H1 (cell line): ENCODE measurements around the gene ASTN2. TPM values are rescaled to one million over a fixed set of nuclear protein-coding genes. Genes with fewer than 3 reads are reported as not detected.

ENCODE experiments used
- CTCF ChIA-PET: fragments of 300-600 bp; sonication (Branson Sonifier 250); formaldehyde crosslinking; loops from one replicate; lab custom pipeline; 2021; ENCODE audit not compliant: partially characterized antibody; lab: Charles Lee
- POLR2A ChIA-PET: fragments of 300-600 bp; sonication (Branson Sonifier 250); formaldehyde crosslinking; loops from one replicate; lab custom pipeline; 2021; ENCODE audit warnings: inconsistent platforms; ENCODE audit not compliant: partially characterized antibody; lab: Charles Lee
- DNase-seq, 2 experiments: peaks; one replicate each; pipeline versions ENCODE4 v3.0.0 to v3.0.0-alpha.2; 2010 to 2022; ENCODE audit warnings: low spot score in 2 of 2, low read depth in 1 of 2, mixed read lengths in 1 of 2
- FAIRE-seq: peaks from 2 replicates; lab custom pipeline; 2011; peaks lifted over from hg19 to GRCh38; lab: Jason Lieb, UNC
- H2AFZ ChIP-seq: 2 replicates; pipeline ENCODE4 v1.8.1; 2012; ENCODE audit warnings: low read length, inconsistent platforms
- H2AK5ac ChIP-seq: 2 replicates; pipeline ENCODE4 v1.6.1; 2013; ENCODE audit warnings: low read depth, low read length
- H2BK120ac ChIP-seq: replicated peaks from 2 replicates; pipeline ENCODE3; 2013; ENCODE audit warnings: low read depth, low read length, inconsistent platforms
- H2BK12ac ChIP-seq: 2 replicates; pipeline ENCODE4 v1.6.1; 2013; ENCODE audit warnings: low read depth, low read length
- H2BK15ac ChIP-seq: 2 replicates; pipeline ENCODE4 v1.6.1; 2013; ENCODE audit warnings: low read length
- H2BK20ac ChIP-seq: 2 replicates; pipeline ENCODE4 v1.6.1; 2013; ENCODE audit warnings: low read length
- H2BK5ac ChIP-seq: 2 replicates; pipeline ENCODE4 v1.6.1; 2013; ENCODE audit warnings: low read depth, low read length
- H3K14ac ChIP-seq: 2 replicates; pipeline ENCODE4 v1.6.1; 2013; ENCODE audit warnings: inconsistent platforms; ENCODE audit not compliant: insufficient read length
- H3K18ac ChIP-seq: 2 replicates; pipeline ENCODE4 v1.6.1; 2013; ENCODE audit warnings: low read length; ENCODE audit errors: extremely low read depth
- H3K23ac ChIP-seq: 2 replicates; pipeline ENCODE4 v1.6.1; 2013; ENCODE audit warnings: inconsistent platforms; ENCODE audit not compliant: insufficient read length
- H3K23me2 ChIP-seq: 2 replicates; pipeline ENCODE4 v1.6.1; 2013; ENCODE audit warnings: low read depth, low read length
- H3K27ac ChIP-seq: 2 replicates; pipeline ENCODE4 v1.6.1; 2011; ENCODE audit warnings: low read depth, low read length, inconsistent platforms
- H3K27me3 ChIP-seq, 4 experiments: replicated peaks in 1 of 4; 1 replicate in 1 of 4; 2 replicates in 3 of 4; pipeline versions ENCODE4 v1.6.1 to v1.8.1; 2011 to 2013; ENCODE audit warnings: low read length in 3 of 4, mild to moderate bottlenecking in 3 of 4, inconsistent platforms in 2 of 4, mixed read lengths in 2 of 4, moderate library complexity in 1 of 4; ENCODE audit not compliant: control insufficient read depth in 3 of 4, insufficient read depth in 3 of 4; ENCODE audit errors: extremely low read depth in 1 of 4
- H3K36me3 ChIP-seq, 4 experiments: 2 replicates each; pipeline versions ENCODE4 v1.6.1 to v1.8.1; 2011 to 2013; ENCODE audit warnings: mild to moderate bottlenecking in 4 of 4, low read length in 3 of 4, moderate library complexity in 2 of 4, control low read depth in 1 of 4, inconsistent platforms in 1 of 4; ENCODE audit not compliant: insufficient read depth in 4 of 4, control insufficient read depth in 2 of 4
- H3K4ac ChIP-seq: replicated peaks from 2 replicates; pipeline ENCODE3; 2013; ENCODE audit warnings: low read length, low read depth, mixed read lengths, inconsistent platforms; ENCODE audit not compliant: insufficient read length
- H3K4me1 ChIP-seq, 4 experiments: replicated peaks in 1 of 4; 1 replicate in 1 of 4; 2 replicates in 3 of 4; pipeline versions ENCODE4 v1.6.1 to v1.8.1; 2011 to 2013; ENCODE audit warnings: low read length in 3 of 4, inconsistent platforms in 2 of 4, mixed read lengths in 1 of 4; ENCODE audit not compliant: insufficient read depth in 4 of 4, control insufficient read depth in 3 of 4
- H3K4me2 ChIP-seq, 2 experiments: 2 replicates each; pipeline versions ENCODE4 v1.6.1 to v1.8.1; 2011 to 2013; ENCODE audit warnings: low read depth in 2 of 2, low read length in 2 of 2, control low read depth in 1 of 2, inconsistent platforms in 1 of 2, mild to moderate bottlenecking in 1 of 2; ENCODE audit not compliant: insufficient read depth in 1 of 2
- H3K4me3 ChIP-seq, 4 experiments: fragments of 200-600, 300-600 bp in 1 of 4; sonication (generic), shearing (Covaris generic), sonication (Bioruptor Twin) in 1 of 4; 2 replicates each; pipeline versions ENCODE4 v1.5.1 to v1.8.1; 2011 to 2016; ENCODE audit warnings: low read length in 4 of 4, low read depth in 3 of 4, control low read depth in 2 of 4, inconsistent platforms in 2 of 4, mild to moderate bottlenecking in 2 of 4, mixed read lengths in 1 of 4, moderate library complexity in 1 of 4; ENCODE audit not compliant: insufficient read depth in 2 of 4; ENCODE audit errors: extremely low read depth in 1 of 4
- H3K56ac ChIP-seq: replicated peaks from 2 replicates; pipeline ENCODE3; 2013; ENCODE audit warnings: low read depth, mild to moderate bottlenecking, mixed read lengths, low read length, inconsistent platforms; ENCODE audit not compliant: insufficient read length
- H3K79me1 ChIP-seq: 2 replicates; pipeline ENCODE4 v1.6.1; 2013; ENCODE audit warnings: low read depth, low read length, control low read depth
- H3K79me2 ChIP-seq, 2 experiments: 2 replicates each; pipeline versions ENCODE4 v1.6.1 to v1.8.1; 2012 to 2013; ENCODE audit warnings: low read length in 2 of 2, mild to moderate bottlenecking in 2 of 2, inconsistent platforms in 1 of 2; ENCODE audit not compliant: insufficient read depth in 2 of 2, control insufficient read depth in 1 of 2
- H3K9ac ChIP-seq, 4 experiments: replicated peaks in 1 of 4; 1 replicate in 1 of 4; 2 replicates in 3 of 4; pipeline versions ENCODE4 v1.6.1 to v1.8.1; 2011 to 2013; ENCODE audit warnings: low read depth in 3 of 4, low read length in 3 of 4, control low read depth in 2 of 4, mild to moderate bottlenecking in 2 of 4, moderate library complexity in 2 of 4, inconsistent platforms in 1 of 4; ENCODE audit errors: extremely low read depth in 1 of 4
- H3K9me3 ChIP-seq, 2 experiments: 2 replicates each; pipeline versions ENCODE4 v1.6.1 to v1.8.1; 2012 to 2013; ENCODE audit warnings: mild to moderate bottlenecking in 2 of 2, moderate library complexity in 2 of 2, control low read depth in 1 of 2, inconsistent platforms in 1 of 2, low read depth in 1 of 2, low read length in 1 of 2, mixed read lengths in 1 of 2; ENCODE audit not compliant: insufficient read depth in 2 of 2
- H4K20me1 ChIP-seq, 2 experiments: replicated peaks in 1 of 2; 2 replicates each; pipeline versions ENCODE3 to v1.8.1; 2011 to 2013; ENCODE audit warnings: inconsistent platforms in 2 of 2, low read length in 2 of 2, mild to moderate bottlenecking in 1 of 2; ENCODE audit not compliant: insufficient read depth in 2 of 2, control insufficient read depth in 1 of 2
- H4K5ac ChIP-seq: 2 replicates; pipeline ENCODE4 v1.6.1; 2013; ENCODE audit warnings: low read length, low read depth, mixed read lengths, inconsistent platforms; ENCODE audit not compliant: insufficient read length
- H4K8ac ChIP-seq: 2 replicates; pipeline ENCODE4 v1.8.0; 2013; ENCODE audit warnings: mild to moderate bottlenecking, moderate library complexity, low read length, inconsistent platforms; ENCODE audit not compliant: insufficient read depth; ENCODE audit errors: extremely low read depth
- H4K91ac ChIP-seq: replicated peaks from 2 replicates; pipeline ENCODE3; 2013; ENCODE audit warnings: low read length, mixed read lengths, inconsistent platforms; ENCODE audit not compliant: insufficient read length
- BACH1 ChIP-seq: IDR thresholded peaks from 2 replicates; pipeline ENCODE4 v1.6.1; 2012; ENCODE audit warnings: low read length, improper control_type of control experiment
- BRCA1 ChIP-seq: IDR thresholded peaks from 2 replicates; pipeline ENCODE4 v1.6.1; 2012; ENCODE audit warnings: low read depth, low read length, improper control_type of control experiment
- CREB1 ChIP-seq: IDR thresholded peaks from 2 replicates; pipeline ENCODE4 v1.6.1; 2012; ENCODE audit warnings: inconsistent platforms
- SAP30 ChIP-seq: fragments of 300-600 bp; sonication (generic); IDR thresholded peaks from 2 replicates; pipeline ENCODE4 v1.7.1; 2012; ENCODE audit warnings: low read length, moderate library complexity, mild to moderate bottlenecking, inconsistent platforms; ENCODE audit not compliant: insufficient read depth, insufficient replicate concordance
- SP1 ChIP-seq: IDR thresholded peaks from 2 replicates; pipeline ENCODE4 v1.6.1; 2011; ENCODE audit warnings: low read depth, low read length
- TAF1 ChIP-seq: IDR thresholded peaks from 2 replicates; pipeline ENCODE4 v1.6.1; 2011; ENCODE audit warnings: mild to moderate bottlenecking, low read depth, low read length
- ZNF274 ChIP-seq: IDR thresholded peaks from 2 replicates; pipeline ENCODE4 v1.7.0; 2012; ENCODE audit warnings: low read length, borderline replicate concordance; ENCODE audit errors: extremely low read depth
- WGBS, 2 experiments: shearing (Covaris generic) in 1 of 2; methylation state at CpG; one replicate each; pipeline versions ENCODE4 v1.1.6 to v1.1.7; 2013 to 2015; ENCODE audit warnings: low lambda C conversion rate in 2 of 2, mixed read lengths in 2 of 2, inconsistent platforms in 1 of 2, low coverage in 1 of 2, missing lambda C conversion rate in 1 of 2; ENCODE audit not compliant: insufficient replicate concordance in 2 of 2, insufficient coverage in 1 of 2, insufficient read length in 1 of 2; ENCODE audit errors: extremely low coverage in 1 of 2, missing lambda C conversion rate in 1 of 2; 5-methylcytosine and 5-hydroxymethylcytosine counted together
- polyA plus RNA-seq, 7 experiments: library from polyadenylated mRNA; depleted of rRNA in 3 of 7; stranded (reverse) in 5 of 7; unstranded in 2 of 7; fragments of >200 nt in 5 of 7; fragments of 200-250 nt in 2 of 7; gene quantifications; 1 replicate in 5 of 7; 2 replicates in 1 of 7; 4 replicates in 1 of 7; pipeline versions ENCODE4 v1.2.1 to v1.2.3, GENCODE V29; 2011 to 2013; ENCODE audit warnings: missing spikeins in 2 of 7, mixed read lengths in 2 of 7
- total RNA-seq: library from RNA; stranded (reverse); fragmentation: NEBNext Ultra II Directional; extraction: Animal tissue kit (Norgen Biotek cat#: 25700); gene quantifications from 2 replicates; pipeline ENCODE4 v1.2.1, GENCODE V29; 2021
- TF ChIP-seq, protein P1 (sequence below): IDR thresholded peaks from 2 replicates; pipeline ENCODE4 v1.6.1; 2011; ENCODE audit warnings: low read length, improper control_type of control experiment

The ASTN2 gene
- total and polyA plus RNA-seq, 2 of the 8 experiments (the other 6 are each of a cell fraction or from before 2014, with no cell fraction given), result 8.2 to 13.7 TPM

DNA sequence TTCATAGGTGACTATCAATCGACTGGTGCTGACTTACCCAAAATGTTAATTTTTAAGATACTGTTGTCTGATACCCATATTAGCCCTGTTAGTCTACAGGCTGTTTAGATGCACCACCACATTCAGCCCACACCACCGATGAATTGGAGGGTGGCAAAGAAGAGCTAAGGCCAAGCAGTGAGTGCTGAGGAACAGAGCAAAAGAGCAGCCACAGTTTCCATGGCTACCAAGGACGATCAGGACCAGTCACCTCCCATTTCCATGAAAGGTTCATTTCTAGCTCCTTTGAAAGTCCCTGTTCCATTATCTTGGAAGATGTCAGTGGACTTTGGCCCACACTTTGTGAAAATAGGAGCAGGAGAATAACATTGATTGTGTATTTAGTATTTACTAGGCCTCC, 364.9 kb downstream of the ASTN2 start:
- DNase-seq, result no peak
- Histone ChIP-seq H2BK15ac (no peak overlapping the region), H3K79me1 (no peaks in the 10 kb centered on the region), H3K27ac (no peak overlapping the region), H2AFZ (no peak overlapping the region), H3K36me3 (no peaks in the 10 kb centered on the region), H3K56ac (no peak overlapping the region), H4K20me1 (no peaks in the 10 kb centered on the region), H3K9me3 (no peaks in the 10 kb centered on the region), H3K18ac (no peak overlapping the region), H4K5ac (no peak overlapping the region), H4K8ac (no peak overlapping the region), H3K4me1 (no peaks in the 10 kb centered on the region), H3K23me2 (no peaks in the 10 kb centered on the region), H3K27me3 (no peaks in the 10 kb centered on the region), H3K79me2 (no peaks in the 10 kb centered on the region), H4K91ac (no peak overlapping the region), H3K4me2 (no peak overlapping the region), H2BK20ac (no peak overlapping the region), H3K4me3 (no peak overlapping the region), H2AK5ac (no peak overlapping the region), H3K14ac (no peak overlapping the region), H3K23ac (no peak overlapping the region), H2BK120ac (no peak overlapping the region), H2BK12ac (no peak overlapping the region), H2BK5ac (no peak overlapping the region), H3K4ac (no peak overlapping the region), H3K9ac (no peak overlapping the region)
- ChIA-PET CTCF (interaction anchor here (0.8 to 0.9 kb wide), 2 partner anchors 14 to 361 kb away, joined by 3 read pairs; no protein-coding TSS in a partner anchor), POLR2A (no interaction called here)
- TF ChIP-seq SAP30, result no peak
- no peak for TF ChIP-seq BRCA1
- no peak for TF ChIP-seq CREB1
- TF ChIP-seq TAF1, result no peak
- TF ChIP-seq, protein P1, sequence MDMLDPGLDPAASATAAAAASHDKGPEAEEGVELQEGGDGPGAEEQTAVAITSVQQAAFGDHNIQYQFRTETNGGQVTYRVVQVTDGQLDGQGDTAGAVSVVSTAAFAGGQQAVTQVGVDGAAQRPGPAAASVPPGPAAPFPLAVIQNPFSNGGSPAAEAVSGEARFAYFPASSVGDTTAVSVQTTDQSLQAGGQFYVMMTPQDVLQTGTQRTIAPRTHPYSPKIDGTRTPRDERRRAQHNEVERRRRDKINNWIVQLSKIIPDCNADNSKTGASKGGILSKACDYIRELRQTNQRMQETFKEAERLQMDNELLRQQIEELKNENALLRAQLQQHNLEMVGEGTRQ, result no peak
- no peak for TF ChIP-seq BACH1
- TF ChIP-seq SP1, result no peak
- no peak for TF ChIP-seq ZNF274
- no peak for FAIRE-seq
- 89% methylated on average over 3 of the region's 3 CpGs; no CpG with 5 or more reads in 1 of the 2 experiments for WGBS, 2 experiments
